Measurements from ENCODE around the gene RAB10.
A peak's percentile ranks its signal among the peaks of the same experiment; 100 is the strongest.

The RAB10 gene

DNA sequence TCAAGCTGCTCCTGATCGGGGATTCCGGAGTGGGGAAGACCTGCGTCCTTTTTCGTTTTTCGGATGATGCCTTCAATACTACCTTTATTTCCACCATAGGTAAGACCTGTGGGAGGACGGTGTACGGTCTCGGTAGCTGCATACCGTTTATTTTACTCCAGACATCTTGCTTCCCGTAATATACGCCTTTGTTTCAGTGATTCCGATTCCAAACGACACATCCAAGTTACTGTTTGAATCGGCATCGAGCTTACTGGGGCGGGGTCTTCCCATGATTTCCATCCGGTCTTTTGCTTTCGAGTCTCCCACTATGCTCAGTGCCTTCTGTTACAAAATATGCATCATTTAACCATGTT lies 731 bp downstream of the RAB10 start:
- TF ChIP-seq, protein P1, sequence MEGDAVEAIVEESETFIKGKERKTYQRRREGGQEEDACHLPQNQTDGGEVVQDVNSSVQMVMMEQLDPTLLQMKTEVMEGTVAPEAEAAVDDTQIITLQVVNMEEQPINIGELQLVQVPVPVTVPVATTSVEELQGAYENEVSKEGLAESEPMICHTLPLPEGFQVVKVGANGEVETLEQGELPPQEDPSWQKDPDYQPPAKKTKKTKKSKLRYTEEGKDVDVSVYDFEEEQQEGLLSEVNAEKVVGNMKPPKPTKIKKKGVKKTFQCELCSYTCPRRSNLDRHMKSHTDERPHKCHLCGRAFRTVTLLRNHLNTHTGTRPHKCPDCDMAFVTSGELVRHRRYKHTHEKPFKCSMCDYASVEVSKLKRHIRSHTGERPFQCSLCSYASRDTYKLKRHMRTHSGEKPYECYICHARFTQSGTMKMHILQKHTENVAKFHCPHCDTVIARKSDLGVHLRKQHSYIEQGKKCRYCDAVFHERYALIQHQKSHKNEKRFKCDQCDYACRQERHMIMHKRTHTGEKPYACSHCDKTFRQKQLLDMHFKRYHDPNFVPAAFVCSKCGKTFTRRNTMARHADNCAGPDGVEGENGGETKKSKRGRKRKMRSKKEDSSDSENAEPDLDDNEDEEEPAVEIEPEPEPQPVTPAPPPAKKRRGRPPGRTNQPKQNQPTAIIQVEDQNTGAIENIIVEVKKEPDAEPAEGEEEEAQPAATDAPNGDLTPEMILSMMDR (IDR thresholded peaks at IDR 0.05) = no peak
- peak overlapping the region; percentile 96 for H3K27ac ChIP-seq

DNA sequence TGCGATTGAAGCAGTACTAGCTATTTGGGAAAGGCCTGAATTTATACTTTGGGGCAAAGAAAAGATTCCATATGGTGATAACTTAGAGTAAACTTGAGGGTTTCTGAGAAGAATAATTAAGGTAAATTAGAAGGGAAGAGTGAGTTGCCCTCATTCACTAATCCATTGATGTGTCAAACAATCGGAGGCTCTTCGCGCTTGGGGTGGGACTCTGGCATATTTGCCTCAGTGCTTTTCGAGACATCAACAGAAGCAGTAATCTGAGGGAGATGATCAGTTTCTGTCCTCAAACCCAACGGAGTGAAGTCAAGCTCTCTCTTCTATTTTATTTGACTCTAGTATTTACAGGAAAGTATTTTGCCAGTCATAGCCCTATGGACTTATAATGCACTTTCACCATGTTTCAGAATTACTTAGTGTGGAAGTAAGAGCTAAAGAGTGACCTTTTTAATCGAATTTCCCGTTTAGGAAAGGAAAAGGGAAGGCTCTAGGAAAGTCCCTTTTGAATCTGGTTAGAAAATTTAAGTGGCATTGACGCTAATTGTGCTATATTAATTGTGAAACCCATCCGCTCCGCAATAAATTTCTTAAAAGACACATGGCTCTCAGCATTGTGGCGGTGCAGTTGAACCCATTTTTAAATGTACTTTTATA lies 1.3 kb downstream of the RAB10 start:
- H3K27ac ChIP-seq = peak overlapping the region; percentile 96
- TF ChIP-seq, protein P1 (IDR thresholded peaks at IDR 0.05) = no peak
- TF ChIP-seq ZFX (IDR thresholded peaks at IDR 0.05; ENCODE audit: borderline replicate concordance) = no peak

DNA sequence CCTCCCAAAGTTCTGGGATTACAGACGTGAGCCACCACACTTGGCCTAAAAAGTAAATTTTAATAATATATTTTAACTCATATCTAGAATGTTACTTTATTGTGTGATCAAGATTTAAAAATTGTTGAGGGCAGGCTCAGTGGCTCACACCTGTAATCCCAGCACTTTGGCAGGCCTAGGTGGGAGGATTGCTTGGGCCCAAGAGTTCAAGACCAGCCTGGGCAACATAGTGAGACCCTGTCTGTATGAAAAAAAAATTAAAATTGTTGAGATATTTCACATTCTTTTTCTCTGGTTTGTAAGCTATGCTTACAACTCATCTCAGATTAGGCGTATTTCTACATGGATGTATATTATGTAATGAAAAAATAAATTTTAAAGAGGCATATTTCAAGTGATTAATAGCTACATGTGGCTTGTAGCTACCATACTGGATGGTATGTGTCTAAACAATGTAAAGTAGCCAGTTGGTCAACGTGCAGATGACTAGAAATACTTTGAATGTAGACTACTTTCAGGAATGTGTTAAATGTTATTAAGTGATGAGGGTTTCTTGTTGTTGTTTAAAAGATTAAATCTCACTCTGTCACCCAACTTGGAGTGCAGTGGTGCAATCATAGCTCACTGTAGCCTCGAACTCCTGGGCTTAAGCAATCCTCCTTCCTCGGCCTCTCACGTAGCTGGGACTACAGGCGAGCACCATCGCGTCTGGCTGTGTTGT lies 5.9 kb downstream of the RAB10 start:
- no peak overlapping the region for H3K27ac ChIP-seq
- no peak for TF ChIP-seq ZFX (IDR thresholded peaks at IDR 0.05; ENCODE audit: borderline replicate concordance)
- TF ChIP-seq, protein P1 (IDR thresholded peaks at IDR 0.05) = no peak

DNA sequence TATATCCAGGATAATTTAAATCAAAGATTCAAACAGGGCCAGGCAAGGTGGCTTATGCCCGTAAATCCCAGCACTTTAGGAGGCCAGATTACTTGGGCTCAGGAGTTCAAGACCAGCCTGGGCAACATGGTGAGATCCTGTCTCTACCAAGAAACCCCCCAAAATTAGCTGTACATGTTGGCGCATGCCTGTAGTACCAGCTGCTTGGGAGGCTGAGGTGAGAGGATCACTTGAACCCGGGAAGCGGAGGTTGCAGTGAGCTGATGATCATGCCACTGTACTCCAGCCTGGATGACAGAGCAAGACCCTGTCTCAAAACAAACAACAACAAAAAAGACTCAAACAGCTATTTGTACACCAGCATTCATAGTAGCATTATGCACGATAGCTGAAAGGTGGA lies 9.2 kb downstream of the RAB10 start:
- TF ChIP-seq, protein P1 (IDR thresholded peaks at IDR 0.05) = no peak
- TF ChIP-seq ZFX (IDR thresholded peaks at IDR 0.05; ENCODE audit: borderline replicate concordance) = no peak
- H3K27ac ChIP-seq = no peak overlapping the region

DNA sequence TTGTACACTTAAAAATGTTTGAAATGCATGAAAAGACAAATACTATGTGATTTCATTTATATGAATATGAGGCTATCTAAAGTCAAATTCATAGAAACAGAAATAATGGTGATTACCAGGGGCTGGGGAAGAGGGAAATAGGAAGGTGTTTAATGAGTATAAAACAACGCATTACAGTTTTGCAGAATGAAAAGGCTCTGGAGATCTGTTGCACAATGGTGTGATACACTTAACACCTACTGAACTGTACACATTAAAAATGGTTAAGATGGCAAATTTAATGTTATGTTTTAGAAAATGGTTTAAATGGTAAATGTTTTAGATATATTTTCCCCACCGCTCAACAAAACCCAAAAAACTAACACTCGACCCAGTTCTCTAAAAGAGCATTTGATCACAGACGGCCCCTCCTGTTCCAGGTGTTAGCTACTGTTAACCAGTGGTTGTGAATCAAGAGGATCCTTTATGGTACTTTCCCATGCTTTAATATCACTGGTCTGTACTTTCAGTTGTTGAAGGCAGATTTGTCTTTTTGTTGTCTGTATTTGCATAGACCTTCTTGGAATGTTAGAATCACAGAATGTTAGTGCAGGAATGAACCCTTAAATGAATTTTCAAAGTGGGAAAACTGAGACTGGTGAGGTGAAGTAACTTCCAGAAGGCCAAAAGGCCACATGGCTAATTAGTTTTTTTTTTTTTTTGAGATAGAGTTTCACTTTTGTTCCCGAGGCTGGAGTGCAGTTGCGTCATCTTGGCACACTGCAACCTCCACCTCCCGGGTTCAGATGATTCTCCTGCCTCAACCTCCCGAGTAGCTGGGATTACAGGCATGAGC lies 10.2 kb downstream of the RAB10 start:
- TF ChIP-seq, protein P1 (IDR thresholded peaks at IDR 0.05) = no peak
- peak overlapping the region; percentile 36 for H3K27ac ChIP-seq

DNA sequence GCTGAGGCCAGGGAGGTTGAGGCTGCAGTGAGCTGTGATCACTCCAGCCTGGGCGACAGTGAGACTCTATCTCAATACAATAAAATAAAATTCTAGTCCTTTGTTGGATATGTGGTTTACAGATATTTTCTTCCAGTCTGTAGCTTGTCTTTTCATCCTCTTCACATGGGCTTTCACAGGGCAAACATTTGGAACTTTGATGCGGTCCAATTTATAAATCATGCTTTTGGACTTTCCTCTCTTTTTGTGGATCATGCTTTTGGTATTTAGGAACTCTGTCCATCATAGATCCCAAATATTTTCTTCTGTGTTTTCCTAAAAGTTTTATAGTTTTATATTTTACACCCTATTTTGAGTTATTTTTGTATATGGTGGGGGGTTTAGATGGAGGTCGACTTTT lies 14.9 kb downstream of the RAB10 start:
- TF ChIP-seq, protein P1 (IDR thresholded peaks at IDR 0.05) = no peak
- TF ChIP-seq ZFX (IDR thresholded peaks at IDR 0.05; ENCODE audit: borderline replicate concordance) = no peak
- H3K27ac ChIP-seq = no peak overlapping the region

DNA sequence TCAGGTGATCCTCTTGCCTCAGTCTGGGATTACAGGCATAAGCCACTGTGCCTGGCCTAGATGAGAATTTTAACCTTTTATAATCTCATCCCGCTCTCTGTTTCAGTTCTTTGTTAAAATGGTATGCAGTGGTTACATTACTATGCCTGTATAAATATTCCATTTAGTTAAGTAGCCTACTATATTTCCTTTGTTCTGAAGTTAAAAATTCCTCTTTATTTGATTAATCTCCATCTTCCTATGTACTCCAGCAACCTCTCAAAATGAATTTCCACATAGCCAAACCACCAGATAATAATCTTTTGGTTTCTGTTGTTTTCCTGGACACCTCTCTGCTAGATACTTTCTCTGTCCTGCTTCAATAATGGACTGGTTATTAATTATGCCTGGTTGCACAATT lies 15.8 kb downstream of the RAB10 start:
- no peak for TF ChIP-seq ZFX (IDR thresholded peaks at IDR 0.05; ENCODE audit: borderline replicate concordance)
- TF ChIP-seq, protein P1 (IDR thresholded peaks at IDR 0.05) = no peak

More for the DNA sequence above, 15.8 kb downstream of the RAB10 start:
- H3K27ac ChIP-seq = no peak overlapping the region
